GM12873 (cell line): ENCODE data around the gene SLC27A1.

Source experiments
- CTCF ChIP-seq: IDR thresholded peaks from 2 replicates; pipeline ENCODE4 v1.5.1; 2012; ENCODE audit warnings: low read depth, mild to moderate bottlenecking, moderate library complexity, low read length, control low read depth; ENCODE audit not compliant: insufficient read depth; ENCODE audit errors: missing control alignments

SLC27A1 gene

GRCh38 chr19:17460372-17461230 is 9.7 kb upstream of the SLC27A1 start, which contains the start of gene NXNL1:
TSS of gene NXNL1 (minus strand) at chr19:17460926. CDS start at chr19:17460869, 57 bp downstream.
- TF ChIP-seq CTCF, result no peak

- no peak for TF ChIP-seq CTCF
These were observed 3.9 kb upstream of the SLC27A1 start for GRCh38 chr19:17466487-17466850.

- no peak for TF ChIP-seq CTCF
These were observed 2.6 kb upstream of the SLC27A1 start for GRCh38 chr19:17467471-17468301.

GRCh38 chr19:17468302-17469091 is 1.8 kb upstream of the SLC27A1 start:
- TF ChIP-seq CTCF, result no peak

GRCh38 chr19:17469092-17469480 is 1.2 kb upstream of the SLC27A1 start:
- TF ChIP-seq CTCF, result no peak

GRCh38 chr19:17469481-17470067 is 750 bp upstream of the SLC27A1 start:
- TF ChIP-seq CTCF, result no peak
